CD4-positive, CD25-positive, alpha-beta regulatory T cell (primary cell): Measurements from ENCODE around the gene KCTD17. TPM values are rescaled to one million over a fixed set of nuclear protein-coding genes. Genes with fewer than 3 reads are reported as not detected.

Experiments used
- ATAC-seq, 2 donors: fragments of 150-1000 bp; cut with Tn5 transposase; one replicate each; pipeline ENCODE4 v1.10.0; 2021; ENCODE audit warnings: low read depth in 2 of 2, moderate number of reproducible peaks in 2 of 2, moderate library complexity in 1 of 2
- DNase-seq, 3 donors: peaks; one replicate each; pipeline versions ENCODE4 v3.0.0 to v3.0.0-alpha.2; 2012 to 2022; ENCODE audit warnings: mixed read lengths in 1 of 3
- H3K27ac ChIP-seq: one replicate; pipeline ENCODE4 v1.7.0; 2013; ENCODE audit warnings: mild to moderate bottlenecking, low read length; ENCODE audit not compliant: insufficient read depth, poor library complexity, severe bottlenecking
- H3K27me3 ChIP-seq: one replicate; pipeline ENCODE4 v1.7.0; 2013; ENCODE audit warnings: low read length; ENCODE audit not compliant: control insufficient read depth, insufficient read depth
- H3K36me3 ChIP-seq: one replicate; pipeline ENCODE4 v1.7.0; 2013; ENCODE audit warnings: mild to moderate bottlenecking, low read length, moderate library complexity; ENCODE audit not compliant: control insufficient read depth, insufficient read depth
- H3K4me1 ChIP-seq: 2 replicates; pipeline ENCODE4 v1.7.0; 2013; ENCODE audit warnings: mild to moderate bottlenecking, low read length; ENCODE audit not compliant: insufficient read depth, control insufficient read depth, poor library complexity, severe bottlenecking
- H3K4me3 ChIP-seq: one replicate; pipeline ENCODE4 v1.7.0; 2013; ENCODE audit warnings: low read depth, mild to moderate bottlenecking, low read length, moderate library complexity
- H3K9me3 ChIP-seq, 2 experiments: 1 replicate in 1 of 2; 2 replicates in 1 of 2; pipeline ENCODE4 v1.7.0; 2013; ENCODE audit warnings: low read length in 2 of 2, mild to moderate bottlenecking in 1 of 2, moderate library complexity in 1 of 2; ENCODE audit not compliant: control insufficient read depth in 2 of 2
- H3K27ac Mint-ChIP-seq, 3 donors: one replicate each; pipeline ENCODE4 v1.8.0; 2020 to 2022; ENCODE audit warnings: mild to moderate bottlenecking in 3 of 3, mixed read lengths in 3 of 3, moderate library complexity in 2 of 3
- H3K27me3 Mint-ChIP-seq: one replicate; pipeline ENCODE4 v1.8.0; 2022; ENCODE audit warnings: mild to moderate bottlenecking, mixed read lengths
- H3K36me3 Mint-ChIP-seq: one replicate; pipeline ENCODE4 v1.8.0; 2020; ENCODE audit warnings: mixed read lengths
- H3K4me1 Mint-ChIP-seq, 4 donors: one replicate each; pipeline ENCODE4 v1.8.0; 2020 to 2022; ENCODE audit warnings: mixed read lengths in 4 of 4, mild to moderate bottlenecking in 1 of 4
- H3K4me3 Mint-ChIP-seq, 4 donors: one replicate each; pipeline ENCODE4 v1.8.0; 2020 to 2022; ENCODE audit warnings: mild to moderate bottlenecking in 4 of 4, mixed read lengths in 4 of 4, moderate library complexity in 3 of 4
- H3K9me3 Mint-ChIP-seq, 7 donors: one replicate each; pipeline ENCODE4 v1.8.0; 2020 to 2022; ENCODE audit warnings: mixed read lengths in 7 of 7, mild to moderate bottlenecking in 3 of 7, moderate library complexity in 2 of 7
- polyA plus RNA-seq, 4 donors: library from polyadenylated mRNA; unstranded; fragments of 300-500 nt; fragmentation: Illumina TruSeq; gene quantifications; one replicate each; pipeline ENCODE4 v1.2.3, GENCODE V29; 2021
- total RNA-seq: library from RNA; stranded (reverse); gene quantifications from one replicate; pipeline ENCODE4 v1.2.3, GENCODE V29; 2022

KCTD17 gene
- total and polyA plus RNA-seq, 5 donors from 2014 or later: 10.9 to 33.5 (median 14.1) TPM

DNA sequence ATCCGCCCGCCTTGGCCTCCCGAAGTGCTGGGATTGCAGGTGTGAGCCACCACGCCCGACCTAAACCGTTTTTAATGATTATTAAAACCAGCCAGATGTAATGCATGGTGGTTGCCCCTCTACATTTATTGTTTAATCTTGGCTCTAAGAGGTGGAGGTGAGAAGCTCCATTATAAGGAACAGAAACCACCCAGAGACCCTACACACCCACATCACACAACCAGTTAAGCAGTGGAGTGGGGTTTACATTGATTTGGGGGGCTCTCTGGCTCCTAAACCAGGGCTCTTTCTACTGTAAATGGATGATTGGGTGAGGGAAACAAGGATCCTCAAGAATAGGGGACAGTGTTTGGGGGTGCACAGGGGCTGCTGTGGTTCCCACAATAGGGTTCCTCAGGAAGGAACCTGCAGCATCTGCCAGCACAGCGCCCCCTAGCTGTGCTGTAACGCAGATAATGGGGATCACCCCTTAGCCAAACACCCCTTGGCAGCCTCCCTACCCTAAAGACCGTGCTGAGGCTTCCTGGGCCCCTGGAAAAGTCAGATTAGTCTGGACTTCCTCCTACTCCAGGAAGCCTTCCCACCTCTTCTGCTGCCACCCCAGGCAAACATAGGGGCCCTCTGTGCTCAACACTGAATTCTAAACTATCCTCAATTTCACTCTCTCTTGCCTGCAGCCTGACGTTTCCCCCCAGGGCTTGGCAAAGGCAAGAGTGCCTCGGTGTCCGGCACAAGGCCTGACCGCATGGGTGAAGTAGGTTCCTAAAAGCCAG lies 29.6 kb upstream of the KCTD17 start:
- Mint-ChIP-seq H3K27me3 (no peaks in the 10 kb centered on the region), H3K9me3 (no peaks in the 10 kb centered on the region), H3K4me1 (peaks cover 0 to 25% (median 14%) of the 10 kb centered on the region in 4 donors), H3K27ac (no peak overlapping the region), H3K36me3 (peaks cover 6% of the 10 kb centered on the region), H3K4me3 (peak overlapping the region; percentile 66 to 96 (median 76))
- Histone ChIP-seq H3K27ac (no peak overlapping the region), H3K4me1 (peaks cover 21% of the 10 kb centered on the region), H3K27me3 (no peaks in the 10 kb centered on the region), H3K9me3 (no peaks in the 10 kb centered on the region), H3K36me3 (no peaks in the 10 kb centered on the region), H3K4me3 (no peak overlapping the region)
- DNase-seq: peak; percentile 30 to 82 (median 47)
- peak in 1 of 2 donors; percentile 40 for ATAC-seq

DNA sequence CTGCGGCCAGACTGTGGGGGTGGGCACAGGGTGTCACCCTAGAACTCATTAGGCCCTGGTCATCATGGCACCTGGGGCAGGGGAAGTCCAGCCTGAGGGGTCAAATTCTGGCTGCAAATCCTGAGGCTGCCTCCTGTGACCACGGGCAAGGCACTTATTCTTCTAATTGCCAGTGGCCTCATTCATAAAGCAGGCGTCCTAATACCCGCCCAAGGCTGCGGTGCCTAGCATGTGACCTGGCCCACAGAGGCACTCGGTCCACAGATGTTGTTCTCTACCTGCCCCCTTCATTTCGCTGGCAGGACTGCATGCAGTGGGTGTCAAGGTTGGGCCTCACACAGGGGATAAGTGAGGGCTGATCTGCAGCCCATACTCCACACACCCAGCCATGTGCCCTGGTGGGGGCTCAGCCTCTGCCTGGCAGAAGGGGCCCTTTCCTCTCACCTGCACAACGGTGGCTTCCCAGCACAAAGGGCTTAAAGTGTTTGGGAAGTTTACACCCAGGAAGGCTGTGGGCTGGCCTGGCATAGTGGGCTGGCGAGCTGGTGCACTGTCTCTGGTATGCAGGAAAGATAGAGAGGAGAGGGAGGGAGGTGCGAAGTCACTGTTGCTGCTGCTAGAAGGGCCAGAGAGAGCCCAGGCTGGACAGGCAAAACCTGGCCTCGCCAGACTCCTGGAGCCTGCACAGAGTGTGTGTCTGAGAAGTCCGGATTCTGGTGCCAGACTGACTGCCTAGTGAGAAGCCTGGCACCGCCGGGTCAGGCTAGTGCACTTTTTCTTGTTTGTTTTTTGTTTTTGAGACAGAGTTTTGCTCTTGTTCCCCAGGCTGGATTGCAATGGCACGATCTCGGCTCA lies 28.8 kb upstream of the KCTD17 start:
- H3K27me3 ChIP-seq: no peaks in the 10 kb centered on the region
- peaks cover 21% of the 10 kb centered on the region for H3K4me1 ChIP-seq
- ATAC-seq: no peak
- no peaks in the 10 kb centered on the region for H3K36me3 ChIP-seq
- Mint-ChIP-seq H3K9me3 (no peaks in the 10 kb centered on the region), H3K4me3 (peak overlapping the region in 2 of 4 donors; percentile 77 to 96), H3K27me3 (no peaks in the 10 kb centered on the region), H3K27ac (no peak overlapping the region), H3K36me3 (peaks cover 6% of the 10 kb centered on the region), H3K4me1 (peaks cover 0 to 22% (median 12%) of the 10 kb centered on the region in 4 donors)
- DNase-seq: no peak
- H3K4me3 ChIP-seq: no peak overlapping the region
- H3K27ac ChIP-seq: no peak overlapping the region
- no peaks in the 10 kb centered on the region for H3K9me3 ChIP-seq

DNA sequence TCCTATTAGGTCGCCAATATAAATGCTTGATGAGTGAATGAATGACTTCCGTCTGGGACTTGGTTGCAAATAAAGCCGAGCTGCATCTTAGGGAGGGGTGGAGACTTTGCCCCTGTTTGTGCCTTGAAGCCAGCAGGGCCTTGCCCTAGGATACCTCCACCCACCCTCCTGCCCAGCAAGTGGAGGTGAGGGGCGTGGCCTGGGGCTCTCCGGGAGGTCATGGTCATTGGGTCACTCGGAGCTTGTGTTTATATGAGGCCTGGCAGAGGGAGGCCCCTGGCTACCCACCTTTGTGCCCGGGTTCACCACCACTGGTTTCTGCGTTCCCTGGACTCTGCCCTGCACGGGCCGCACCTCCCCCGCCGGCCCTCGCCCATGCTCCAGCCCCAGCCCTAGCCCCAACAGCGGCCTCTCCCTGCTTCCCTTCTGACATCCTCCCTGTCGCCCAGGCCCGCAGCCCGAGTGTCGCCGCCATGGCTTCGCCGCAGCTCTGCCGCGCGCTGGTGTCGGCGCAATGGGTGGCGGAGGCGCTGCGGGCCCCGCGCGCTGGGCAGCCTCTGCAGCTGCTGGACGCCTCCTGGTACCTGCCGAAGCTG lies 27.7 kb upstream of the KCTD17 start:
- ATAC-seq (no peak), DNase-seq (no peak)
- H3K27me3 ChIP-seq: no peaks in the 10 kb centered on the region
- no peaks in the 10 kb centered on the region for H3K27me3 Mint-ChIP-seq
- H3K4me3 ChIP-seq: no peak overlapping the region
- H3K27ac Mint-ChIP-seq: no peak overlapping the region
- H3K4me1 Mint-ChIP-seq: peaks cover 0 to 21% (median 10%) of the 10 kb centered on the region in 4 donors
- no peaks in the 10 kb centered on the region for H3K9me3 Mint-ChIP-seq
- H3K4me3 Mint-ChIP-seq: peak overlapping the region in 1 of 4 donors; percentile 60
- no peaks in the 10 kb centered on the region for H3K9me3 ChIP-seq
- no peaks in the 10 kb centered on the region for H3K36me3 ChIP-seq
- H3K27ac ChIP-seq: no peak overlapping the region
- peaks cover 6% of the 10 kb centered on the region for H3K36me3 Mint-ChIP-seq
- H3K4me1 ChIP-seq: peaks cover 18% of the 10 kb centered on the region

DNA sequence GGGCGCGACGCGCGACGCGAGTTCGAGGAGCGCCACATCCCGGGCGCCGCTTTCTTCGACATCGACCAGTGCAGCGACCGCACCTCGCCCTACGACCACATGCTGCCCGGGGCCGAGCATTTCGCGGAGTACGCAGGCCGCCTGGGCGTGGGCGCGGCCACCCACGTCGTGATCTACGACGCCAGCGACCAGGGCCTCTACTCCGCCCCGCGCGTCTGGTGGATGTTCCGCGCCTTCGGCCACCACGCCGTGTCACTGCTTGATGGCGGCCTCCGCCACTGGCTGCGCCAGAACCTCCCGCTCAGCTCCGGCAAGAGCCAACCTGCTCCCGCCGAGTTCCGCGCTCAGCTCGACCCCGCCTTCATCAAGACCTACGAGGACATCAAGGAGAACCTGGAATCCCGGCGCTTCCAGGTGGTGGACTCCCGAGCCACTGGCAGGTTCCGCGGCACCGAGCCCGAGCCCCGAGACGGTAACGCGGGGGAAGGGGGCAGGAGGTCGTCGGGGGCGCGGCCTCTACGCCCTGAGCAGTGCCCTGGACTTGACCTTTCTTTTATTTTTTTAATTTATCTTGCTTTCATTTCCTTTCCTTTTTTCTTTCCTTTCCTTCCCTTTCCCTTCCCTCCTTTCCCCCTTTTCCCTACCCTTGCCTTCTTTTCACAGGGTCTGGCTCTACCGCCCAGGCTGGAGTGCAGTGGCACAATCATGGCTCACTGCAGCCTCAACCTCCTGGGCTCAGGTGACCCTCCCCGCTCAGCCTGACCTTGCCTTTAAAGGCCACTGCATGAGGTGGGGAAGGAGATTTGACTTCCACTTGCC lies 27.0 kb upstream of the KCTD17 start:
- H3K36me3 ChIP-seq: no peaks in the 10 kb centered on the region
- H3K4me1 ChIP-seq: peaks cover 14% of the 10 kb centered on the region
- H3K9me3 ChIP-seq: no peaks in the 10 kb centered on the region
- peaks cover 6% of the 10 kb centered on the region for H3K36me3 Mint-ChIP-seq
- H3K27ac Mint-ChIP-seq: no peak overlapping the region
- H3K4me1 Mint-ChIP-seq: peaks cover 0 to 21% (median 10%) of the 10 kb centered on the region in 4 donors
- no peak overlapping the region for H3K4me3 ChIP-seq
- no peak overlapping the region for H3K4me3 Mint-ChIP-seq
- no peaks in the 10 kb centered on the region for H3K9me3 Mint-ChIP-seq
- ATAC-seq (no peak), DNase-seq (no peak)
- no peaks in the 10 kb centered on the region for H3K27me3 Mint-ChIP-seq
- no peak overlapping the region for H3K27ac ChIP-seq
- H3K27me3 ChIP-seq: no peaks in the 10 kb centered on the region

DNA sequence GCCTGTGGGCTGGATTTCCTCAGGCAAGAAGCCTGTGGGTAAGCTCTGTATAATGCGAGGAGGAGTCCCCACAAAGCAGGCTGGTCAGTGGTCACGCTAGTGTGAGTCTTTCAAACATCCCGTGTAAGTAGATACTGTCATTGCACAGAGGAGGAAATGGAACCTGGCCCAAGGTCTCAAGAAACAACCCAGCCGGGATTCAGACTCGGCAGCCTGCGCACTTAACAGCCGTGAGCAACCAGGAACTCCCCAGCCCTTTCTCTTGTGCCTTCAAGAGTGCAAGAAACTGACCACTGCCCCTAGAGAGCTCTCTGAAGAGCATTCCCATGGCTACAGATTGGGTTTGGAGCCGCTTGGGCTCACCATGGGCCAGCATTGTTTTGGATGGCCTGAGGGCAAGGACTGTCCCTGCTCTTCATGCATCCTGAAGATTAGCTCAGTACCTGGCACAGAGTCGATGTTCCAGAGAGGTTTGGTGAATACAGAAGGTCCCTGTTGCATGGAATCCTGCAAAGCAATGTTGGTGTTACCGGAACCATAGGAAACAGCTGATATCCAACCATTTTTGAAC lies 26.0 kb upstream of the KCTD17 start:
- Mint-ChIP-seq H3K27me3 (no peaks in the 10 kb centered on the region), H3K9me3 (no peaks in the 10 kb centered on the region), H3K27ac (peak overlapping the region in 1 of 3 donors; percentile 20), H3K36me3 (peaks cover 6% of the 10 kb centered on the region), H3K4me1 (peaks cover 0 to 13% (median 6%) of the 10 kb centered on the region in 4 donors), H3K4me3 (no peak overlapping the region)
- Histone ChIP-seq H3K4me3 (no peak overlapping the region), H3K9me3 (no peaks in the 10 kb centered on the region), H3K27me3 (no peaks in the 10 kb centered on the region), H3K27ac (no peak overlapping the region), H3K36me3 (no peaks in the 10 kb centered on the region), H3K4me1 (peaks cover 4% of the 10 kb centered on the region)
- ATAC-seq (no peak), DNase-seq (no peak)

DNA sequence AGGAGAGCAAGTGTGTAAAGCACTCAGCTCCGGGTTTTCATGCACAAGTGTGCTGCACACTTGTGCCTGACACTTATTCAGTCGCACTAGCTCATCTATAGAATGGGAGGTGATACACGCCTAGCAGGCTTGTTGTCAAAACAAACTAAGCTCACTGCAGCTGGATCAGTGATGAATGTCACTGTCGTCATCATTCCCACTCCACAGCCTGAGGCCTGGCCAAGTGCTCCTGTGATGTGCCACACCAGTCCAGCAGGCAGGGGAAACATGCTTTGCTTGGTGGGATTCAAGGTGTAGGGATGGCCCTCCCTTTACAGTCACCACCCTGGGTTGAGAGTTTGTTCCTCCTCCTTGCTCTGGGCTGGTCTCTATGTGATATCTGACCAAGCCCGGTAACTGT lies 25.2 kb upstream of the KCTD17 start:
- ATAC-seq: no peak
- no peaks in the 10 kb centered on the region for H3K36me3 ChIP-seq
- no peaks in the 10 kb centered on the region for H3K27me3 Mint-ChIP-seq

DNA sequence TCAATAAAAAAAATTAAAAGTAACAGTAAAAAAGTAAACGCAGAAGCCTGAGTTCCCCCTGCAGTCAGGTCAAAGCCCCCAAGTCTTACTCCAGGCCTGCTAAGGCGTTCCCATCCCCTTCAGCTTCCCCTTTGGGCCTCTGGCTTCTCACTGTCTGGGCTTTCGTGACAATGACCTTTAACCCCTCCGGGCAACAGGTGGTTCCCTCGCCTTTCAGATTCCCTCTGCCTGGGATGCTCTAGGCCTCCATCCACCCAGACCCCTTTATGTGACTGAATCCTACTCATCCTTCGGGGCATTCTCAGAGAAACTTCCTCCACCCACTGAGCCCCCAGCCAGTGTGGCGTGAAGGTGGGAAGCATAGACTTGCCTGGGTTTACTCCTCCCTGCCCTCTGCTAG lies 24.0 kb upstream of the KCTD17 start:
- no peaks in the 10 kb centered on the region for H3K9me3 ChIP-seq
- Mint-ChIP-seq H3K27me3 (no peaks in the 10 kb centered on the region), H3K36me3 (peaks cover 6% of the 10 kb centered on the region), H3K27ac (no peak overlapping the region), H3K4me1 (peaks cover 0 to 3% (median 0%) of the 10 kb centered on the region in 4 donors), H3K4me3 (no peak overlapping the region), H3K9me3 (no peaks in the 10 kb centered on the region)
- no peak overlapping the region for H3K4me3 ChIP-seq
- no peaks in the 10 kb centered on the region for H3K36me3 ChIP-seq
- no peak overlapping the region for H3K27ac ChIP-seq
- H3K4me1 ChIP-seq: no peaks in the 10 kb centered on the region
- no peak for DNase-seq
- no peak for ATAC-seq
- H3K27me3 ChIP-seq: no peaks in the 10 kb centered on the region

More for the DNA sequence above, 25.2 kb upstream of the KCTD17 start:
- no peaks in the 10 kb centered on the region for H3K4me1 ChIP-seq
- H3K9me3 ChIP-seq: no peaks in the 10 kb centered on the region
- Mint-ChIP-seq H3K36me3 (peaks cover 6% of the 10 kb centered on the region), H3K9me3 (no peaks in the 10 kb centered on the region), H3K4me1 (peaks cover 0 to 11% (median 6%) of the 10 kb centered on the region in 4 donors), H3K4me3 (no peak overlapping the region), H3K27ac (no peak overlapping the region)
- no peak overlapping the region for H3K4me3 ChIP-seq
- DNase-seq: no peak
- no peaks in the 10 kb centered on the region for H3K27me3 ChIP-seq
- no peak overlapping the region for H3K27ac ChIP-seq
